ENCODE results near the gene GRID1. TPM values are rescaled to one million over a fixed set of nuclear protein-coding genes. Genes with fewer than 3 reads are reported as not detected.

The GRID1 gene
- total RNA-seq, 1 donor from 2014 or later, result not detected

- ChIA-PET POLR2A (no interaction called here), CTCF (no interaction called here)
- no peak for TF ChIP-seq CTCF (IDR thresholded peaks at IDR 0.05)
- Mint-ChIP-seq H3K4me3 (no peak overlapping the region), H3K9me3 (no peaks in the 10 kb centered on the region), H3K27me3 (peaks cover 40% of the 10 kb centered on the region), H3K36me3 (ENCODE audit: low read depth) (no peaks in the 10 kb centered on the region), H3K4me1 (peaks cover 3% of the 10 kb centered on the region), H3K27ac (no peak overlapping the region)
- no peak for ATAC-seq (ENCODE audit: low read depth)
- intact Hi-C loops (cut with micrococcal nuclease), result loop anchor here (5.0 kb wide), 1 partner anchor 323 kb away; no protein-coding TSS in a partner anchor
- DNase-seq, result no peak
Observed at GRCh38 chr10:86264481-86265231, 101.9 kb downstream of the GRID1 start.

GRCh38 chr10:86263907-86264306 is 102.7 kb downstream of the GRID1 start:
- no peak overlapping the region for H3K27ac Mint-ChIP-seq
- intact Hi-C loops (cut with micrococcal nuclease), result loop anchor here (5.0 kb wide), 1 partner anchor 323 kb away; no protein-coding TSS in a partner anchor
- no peak for DNase-seq
- ChIA-PET CTCF (no interaction called here), POLR2A (no interaction called here)
- no peaks in the 10 kb centered on the region for H3K36me3 Mint-ChIP-seq (ENCODE audit: low read depth)
- peaks cover 40% of the 10 kb centered on the region for H3K27me3 Mint-ChIP-seq
- no peak overlapping the region for H3K4me3 Mint-ChIP-seq
- H3K4me1 Mint-ChIP-seq, result peaks cover 3% of the 10 kb centered on the region
- no peak for ATAC-seq (ENCODE audit: low read depth)
- no peaks in the 10 kb centered on the region for H3K9me3 Mint-ChIP-seq
- no peak for TF ChIP-seq CTCF (IDR thresholded peaks at IDR 0.05)

- H3K36me3 Mint-ChIP-seq (ENCODE audit: low read depth), result no peaks in the 10 kb centered on the region
- DNase-seq (no peak), ATAC-seq (ENCODE audit: low read depth) (no peak)
- H3K4me1 Mint-ChIP-seq, result peaks cover 3% of the 10 kb centered on the region
- intact Hi-C loops (cut with micrococcal nuclease), result loop anchor here (5.0 kb wide), 1 partner anchor 324 kb away; no protein-coding TSS in a partner anchor
- H3K9me3 Mint-ChIP-seq, result peaks cover 3% of the 10 kb centered on the region
- peaks cover 40% of the 10 kb centered on the region for H3K27me3 Mint-ChIP-seq
- H3K4me3 Mint-ChIP-seq, result no peak overlapping the region
- POLR2A ChIA-PET, result no interaction called here
- no peak for TF ChIP-seq CTCF (IDR thresholded peaks at IDR 0.05)
- no peak overlapping the region for H3K27ac Mint-ChIP-seq
- CTCF ChIA-PET, result no interaction called here
Observed at GRCh38 chr10:86263209-86263608, 103.4 kb downstream of the GRID1 start.

GRCh38 chr10:86262688-86263181 is 103.9 kb downstream of the GRID1 start:
- CTCF ChIA-PET, result no interaction called here
- no peak for DNase-seq

More at GRCh38 chr10:86262688-86263181, 103.9 kb downstream of the GRID1 start:
- Mint-ChIP-seq H3K4me3 (no peak overlapping the region), H3K27me3 (peaks cover 38% of the 10 kb centered on the region), H3K9me3 (peaks cover 5% of the 10 kb centered on the region), H3K27ac (no peak overlapping the region), H3K36me3 (ENCODE audit: low read depth) (no peaks in the 10 kb centered on the region), H3K4me1 (peaks cover 3% of the 10 kb centered on the region)
- POLR2A ChIA-PET, result no interaction called here
- intact Hi-C loops (cut with micrococcal nuclease), result loop anchor here (5.0 kb wide), 1 partner anchor 325 kb away; no protein-coding TSS in a partner anchor
- TF ChIP-seq CTCF (IDR thresholded peaks at IDR 0.05), result no peak
- no peak for ATAC-seq (ENCODE audit: low read depth)

Data from activated B cell treated with CpG ODN at 0.5 μM for 24 hours (primary cell).